Measurements from ENCODE around the gene ANK3.

Gene ANK3

GRCh38 chr10:60148266-60148840 lies 241.3 kb downstream of the ANK3 start:
- TF ChIP-seq SIN3A (IDR thresholded peaks at IDR 0.05; ENCODE audit: borderline replicate concordance, insufficient read depth, low read length) = no peak
- TF ChIP-seq FOXP2 (optimal IDR thresholded peaks at IDR 0.05; ENCODE audit: borderline replicate concordance, extremely low read depth, extremely low read length, insufficient read depth) = no peak
- no peak for TF ChIP-seq POLR2AphosphoS5 (IDR thresholded peaks at IDR 0.05; ENCODE audit: low read depth, low read length)
- no peak for TF ChIP-seq TAF1 (IDR thresholded peaks at IDR 0.05; ENCODE audit: borderline replicate concordance, insufficient read depth, low read length)
- TF ChIP-seq REST (IDR thresholded peaks at IDR 0.05; ENCODE audit: insufficient read depth in 1 of 2, low read depth in 2 of 2, low read length in 2 of 2) = no peak

GRCh38 chr10:60147576-60148265 lies 242.0 kb downstream of the ANK3 start:
- TF ChIP-seq SIN3A (IDR thresholded peaks at IDR 0.05; ENCODE audit: borderline replicate concordance, insufficient read depth, low read length) = no peak
- TF ChIP-seq REST (IDR thresholded peaks at IDR 0.05; ENCODE audit: insufficient read depth in 1 of 2, low read depth in 2 of 2, low read length in 2 of 2) = no peak
- TF ChIP-seq TAF1 (IDR thresholded peaks at IDR 0.05; ENCODE audit: borderline replicate concordance, insufficient read depth, low read length) = no peak
- TF ChIP-seq POLR2AphosphoS5 (IDR thresholded peaks at IDR 0.05; ENCODE audit: low read depth, low read length) = no peak
- no peak for TF ChIP-seq FOXP2 (optimal IDR thresholded peaks at IDR 0.05; ENCODE audit: borderline replicate concordance, extremely low read depth, extremely low read length, insufficient read depth)

- TF ChIP-seq REST (IDR thresholded peaks at IDR 0.05; ENCODE audit: insufficient read depth in 1 of 2, low read depth in 2 of 2, low read length in 2 of 2) (no peak), SIN3A (IDR thresholded peaks at IDR 0.05; ENCODE audit: borderline replicate concordance, insufficient read depth, low read length) (no peak)
Observed at GRCh38 chr10:60147025-60147424, 242.7 kb downstream of the ANK3 start.

GRCh38 chr10:60144099-60144498 lies 245.6 kb downstream of the ANK3 start:
- TF ChIP-seq TAF1 (IDR thresholded peaks at IDR 0.05; ENCODE audit: borderline replicate concordance, insufficient read depth, low read length) = no peak
- TF ChIP-seq REST (IDR thresholded peaks at IDR 0.05; ENCODE audit: insufficient read depth in 1 of 2, low read depth in 2 of 2, low read length in 2 of 2) = no peak
- TF ChIP-seq FOXP2 (optimal IDR thresholded peaks at IDR 0.05; ENCODE audit: borderline replicate concordance, extremely low read depth, extremely low read length, insufficient read depth) = no peak
- no peak for TF ChIP-seq SIN3A (IDR thresholded peaks at IDR 0.05; ENCODE audit: borderline replicate concordance, insufficient read depth, low read length)
- no peak for TF ChIP-seq POLR2AphosphoS5 (IDR thresholded peaks at IDR 0.05; ENCODE audit: low read depth, low read length)
